ENCODE measurements around the gene SNAP29.

GRCh38 chr22:20840646-20841371, 18.0 kb upstream of the SNAP29 start:
- TF ChIP-seq CTCF (IDR thresholded peaks at IDR 0.05) (no peak), POLR2A (IDR thresholded peaks at IDR 0.05) (no peak)

All from testis (tissue), 2 donors.